HuH-7.5 (cell line): ENCODE data around the gene BCKDHB.

Experiments used
- DNase-seq: peaks from one replicate; pipeline ENCODE4 v3.0.0; 2011; ENCODE audit warnings: low spot score

The BCKDHB gene

DNA sequence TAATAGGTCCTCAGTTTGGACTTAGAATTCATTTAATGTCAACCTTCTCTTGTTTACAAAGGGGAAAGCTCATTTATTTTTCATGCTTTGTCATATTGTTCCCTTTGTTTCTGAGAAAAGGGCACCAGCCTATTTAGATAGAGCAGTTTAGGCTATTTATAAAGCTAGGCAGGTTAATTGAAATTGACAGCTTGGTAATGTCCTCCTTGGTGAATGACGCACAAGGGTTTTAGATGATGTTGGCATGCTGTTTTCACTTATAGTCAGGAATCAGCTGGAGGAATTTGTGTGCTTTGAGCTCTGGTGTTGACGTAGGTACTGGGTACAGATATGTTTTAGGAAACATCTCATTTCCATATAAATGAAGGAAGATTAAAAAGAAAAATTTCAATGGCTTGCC is 45.2 kb downstream of the BCKDHB start:
- no peak for DNase-seq

DNA sequence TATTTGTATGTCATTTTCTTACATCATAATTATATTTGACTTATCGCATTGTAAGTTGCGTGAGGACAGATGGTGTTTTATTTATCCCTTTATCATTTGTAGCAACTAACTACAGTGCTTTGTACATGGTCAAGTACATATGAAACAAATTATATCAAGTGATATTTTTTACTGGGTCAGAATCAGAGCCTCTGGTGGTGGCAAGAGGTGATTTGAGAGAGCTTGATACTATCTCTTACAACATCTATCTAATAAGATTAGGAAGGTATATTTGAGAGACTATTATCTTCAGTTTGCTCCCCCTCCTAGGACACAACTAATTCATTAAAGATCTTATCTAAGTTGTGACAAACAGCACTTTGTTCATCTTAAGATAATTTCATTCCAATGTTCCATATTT is 47.7 kb downstream of the BCKDHB start:
- no peak for DNase-seq

DNA sequence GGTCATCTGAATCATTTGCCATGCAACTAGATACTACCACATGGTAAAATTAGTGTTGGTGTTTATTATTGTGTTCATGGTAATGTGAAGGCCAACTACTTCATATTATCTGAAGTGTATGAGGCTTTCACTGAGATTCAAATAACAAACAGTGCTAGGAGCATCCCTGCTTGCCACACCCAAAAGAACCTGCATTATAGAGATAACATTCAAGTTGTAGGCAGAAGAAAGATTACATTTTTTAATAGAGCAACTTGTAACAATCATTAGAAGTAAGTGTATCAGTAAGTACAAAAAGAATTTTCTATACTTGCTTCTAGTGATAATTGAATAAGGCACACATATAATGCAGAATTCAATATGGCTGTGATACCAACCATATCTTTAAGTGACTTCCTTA is 49.8 kb downstream of the BCKDHB start:
- DNase-seq, result no peak

DNA sequence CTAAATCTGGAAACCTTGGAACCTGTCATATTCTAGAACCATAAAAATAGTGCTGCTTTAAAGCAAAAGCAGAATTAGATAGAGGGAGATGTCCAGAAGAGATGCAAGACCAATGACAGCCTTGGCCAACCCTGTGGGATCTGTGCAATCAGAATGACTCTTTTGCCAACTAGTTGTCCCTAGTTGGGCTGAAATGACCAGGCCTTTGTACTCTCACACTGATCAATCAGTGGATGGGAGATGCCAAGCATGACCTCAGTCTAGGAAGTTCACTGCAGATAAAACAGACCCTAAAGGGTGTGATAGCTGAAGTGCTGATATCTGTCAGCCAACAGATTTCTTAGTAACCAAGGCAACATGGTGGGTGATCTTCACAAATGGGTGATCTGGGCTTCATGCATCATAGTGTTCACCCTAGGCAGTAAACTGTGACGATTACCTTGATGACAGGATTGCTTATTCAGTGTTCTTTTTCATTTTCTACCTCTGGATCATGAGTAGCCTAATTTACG is 52.1 kb downstream of the BCKDHB start:
- DNase-seq, result no peak

DNA sequence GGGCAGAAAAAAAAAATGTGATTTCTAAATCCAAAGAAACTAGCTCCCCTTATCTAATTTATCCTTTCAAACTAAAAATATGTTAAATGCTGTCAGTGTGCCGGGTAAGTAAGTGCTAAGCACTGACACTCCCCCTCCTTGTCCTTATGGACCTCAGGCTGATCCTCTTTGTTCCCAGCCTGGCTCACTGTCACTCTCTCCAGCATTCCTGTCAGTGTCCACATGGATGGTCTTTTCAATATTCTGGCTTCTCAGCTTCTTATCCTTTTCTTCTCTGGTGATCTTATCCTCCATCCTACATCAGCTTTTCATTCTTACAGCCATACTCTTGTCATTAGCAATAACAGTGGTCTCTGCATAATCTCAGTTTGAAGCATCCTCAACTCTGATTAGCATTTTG is 55.0 kb downstream of the BCKDHB start:
- DNase-seq, result no peak

DNA sequence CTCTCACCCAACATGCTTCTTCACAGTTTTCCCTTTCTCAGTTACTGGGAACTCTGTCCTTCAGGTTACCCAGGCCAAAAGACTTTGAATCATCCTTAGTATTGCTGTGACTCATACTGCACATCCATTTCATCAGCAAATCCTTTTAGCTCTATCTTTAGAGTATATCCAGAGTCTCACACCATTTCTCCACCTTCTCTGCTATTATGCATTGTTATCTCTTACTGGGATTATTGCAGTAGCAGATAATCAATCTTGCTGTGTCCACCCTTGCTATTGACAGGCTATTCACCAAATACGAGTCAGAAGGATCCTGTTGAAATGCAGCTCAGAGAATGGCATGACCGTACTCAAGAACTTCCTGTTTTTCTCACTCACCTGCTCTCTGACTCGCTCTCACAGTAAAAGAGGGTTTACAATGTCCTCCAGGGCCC is 57.3 kb downstream of the BCKDHB start:
- no peak for DNase-seq

DNA sequence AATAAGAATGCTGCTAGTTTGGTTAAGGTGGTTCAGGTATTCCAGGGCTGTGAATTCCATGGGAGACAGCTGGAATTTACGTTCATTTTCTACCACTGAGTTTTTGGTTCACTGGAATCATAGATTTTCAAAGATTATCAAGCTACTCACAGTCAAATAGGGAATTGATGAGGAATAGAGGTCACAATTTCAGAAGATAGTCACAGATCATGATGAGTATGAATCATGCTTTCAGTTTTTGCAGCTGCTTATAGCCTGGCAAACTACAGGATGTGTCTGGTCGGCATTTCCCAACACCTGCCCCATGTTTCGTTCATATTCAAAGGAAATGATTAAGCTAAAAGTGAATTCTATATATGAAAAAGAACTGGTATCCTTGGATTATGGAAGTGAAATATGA is 58.7 kb downstream of the BCKDHB start:
- no peak for DNase-seq

DNA sequence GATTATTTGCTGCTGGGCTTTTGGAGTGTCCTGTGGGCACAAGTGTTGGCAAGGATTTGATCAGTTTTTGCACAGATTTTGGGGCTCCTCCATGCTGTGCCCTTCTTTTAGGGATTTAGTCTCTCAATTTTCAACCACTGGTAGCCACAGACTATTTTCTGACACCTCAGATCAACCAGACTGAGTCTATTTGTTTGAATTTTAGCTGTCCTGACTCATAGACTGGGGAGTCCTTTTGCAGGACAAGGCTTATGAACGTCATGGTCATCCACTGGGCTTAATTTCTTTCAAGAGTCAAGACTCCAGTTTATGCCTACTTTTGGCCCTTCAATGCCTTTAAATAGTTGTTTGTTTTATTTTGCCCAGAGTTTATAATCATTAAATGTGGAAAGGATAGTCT is 59.3 kb downstream of the BCKDHB start:
- DNase-seq, result no peak

DNA sequence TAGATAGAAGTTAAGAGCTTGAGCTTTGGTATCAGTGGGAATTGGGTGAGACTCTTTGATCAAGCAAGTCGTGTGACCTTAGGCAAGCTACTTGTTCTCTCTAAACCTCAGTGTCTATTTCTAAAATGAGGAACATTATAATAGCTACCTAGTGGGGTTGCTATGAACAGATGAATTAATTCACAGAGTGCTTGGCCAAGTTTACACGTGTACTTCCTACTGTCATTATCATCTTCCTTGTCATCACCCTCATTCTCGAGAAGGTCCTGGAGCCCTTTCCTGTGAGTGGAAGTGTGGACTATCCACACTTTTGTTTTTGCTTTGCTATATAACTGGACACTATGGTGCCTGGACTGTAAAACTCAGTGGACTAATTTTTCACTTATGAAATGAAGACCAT is 64.0 kb downstream of the BCKDHB start:
- DNase-seq, result no peak

DNA sequence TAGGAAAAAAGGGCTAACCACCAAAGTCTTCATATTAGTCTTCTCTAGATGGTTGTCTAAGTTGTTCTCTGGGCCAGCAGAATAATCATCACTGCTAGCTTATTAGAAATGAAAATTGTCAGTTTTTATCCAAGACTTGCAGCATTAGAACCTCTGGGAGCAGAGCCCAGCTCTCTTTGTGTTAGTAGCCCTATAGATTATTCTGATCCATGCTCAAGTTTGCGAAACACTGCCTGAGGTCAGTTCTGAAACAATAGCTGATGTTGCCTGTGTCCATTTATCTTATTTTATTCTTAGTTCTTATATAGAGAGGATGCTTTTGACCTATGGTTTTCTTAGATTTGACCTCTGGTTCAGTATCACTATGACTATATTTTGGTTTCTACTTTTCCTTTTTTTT is 66.9 kb downstream of the BCKDHB start:
- DNase-seq, result no peak

DNA sequence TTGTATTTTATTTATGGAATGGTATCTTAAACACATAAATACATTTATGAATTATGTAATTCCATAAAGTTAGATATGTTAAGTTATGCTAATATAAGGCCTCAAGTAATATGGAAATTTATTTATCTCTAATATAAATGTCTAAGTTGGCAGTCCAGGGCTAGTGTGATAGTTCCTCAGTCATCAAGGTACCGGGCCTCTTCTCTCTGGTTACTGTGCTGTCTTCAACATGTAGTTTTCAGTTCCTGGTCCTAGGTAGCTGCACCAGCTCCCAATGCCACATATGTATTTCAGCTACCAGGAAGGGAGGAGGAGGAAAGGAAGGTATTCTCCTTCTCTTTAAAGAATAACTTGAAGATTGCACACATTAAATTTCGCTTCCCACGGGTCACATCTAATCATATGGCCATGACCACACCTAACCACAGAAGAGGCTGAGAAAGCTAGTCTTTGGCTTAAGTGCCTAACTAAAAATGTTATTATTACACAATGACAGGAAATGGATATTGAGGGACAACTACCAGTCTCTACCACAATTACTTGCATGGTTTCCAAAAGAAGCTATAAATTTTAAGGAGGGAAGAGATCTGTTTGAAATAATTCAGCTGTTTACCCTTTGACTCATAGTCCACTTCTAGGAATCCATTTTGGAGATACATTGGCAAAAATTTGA is 68.6 kb downstream of the BCKDHB start:
- no peak for DNase-seq

DNA sequence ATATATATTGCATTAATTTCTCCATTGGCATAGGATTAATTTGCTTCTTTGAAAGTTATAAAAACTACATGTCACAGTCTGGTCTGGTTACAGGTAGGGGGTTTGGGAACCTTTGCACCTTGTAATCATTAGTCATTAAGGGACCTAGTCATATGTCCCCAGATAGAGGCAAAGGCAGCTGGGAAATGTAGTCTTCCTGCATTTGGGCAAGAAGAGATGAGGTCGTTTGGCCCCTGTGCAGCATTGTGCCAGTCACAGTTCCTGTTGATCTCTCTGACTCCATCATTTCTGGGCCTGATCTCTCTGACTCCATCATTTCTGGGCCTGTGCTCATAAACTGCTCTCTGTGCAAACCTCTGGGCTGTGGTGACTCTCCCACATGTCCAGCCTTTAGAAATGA is 73.2 kb downstream of the BCKDHB start:
- DNase-seq, result no peak

DNA sequence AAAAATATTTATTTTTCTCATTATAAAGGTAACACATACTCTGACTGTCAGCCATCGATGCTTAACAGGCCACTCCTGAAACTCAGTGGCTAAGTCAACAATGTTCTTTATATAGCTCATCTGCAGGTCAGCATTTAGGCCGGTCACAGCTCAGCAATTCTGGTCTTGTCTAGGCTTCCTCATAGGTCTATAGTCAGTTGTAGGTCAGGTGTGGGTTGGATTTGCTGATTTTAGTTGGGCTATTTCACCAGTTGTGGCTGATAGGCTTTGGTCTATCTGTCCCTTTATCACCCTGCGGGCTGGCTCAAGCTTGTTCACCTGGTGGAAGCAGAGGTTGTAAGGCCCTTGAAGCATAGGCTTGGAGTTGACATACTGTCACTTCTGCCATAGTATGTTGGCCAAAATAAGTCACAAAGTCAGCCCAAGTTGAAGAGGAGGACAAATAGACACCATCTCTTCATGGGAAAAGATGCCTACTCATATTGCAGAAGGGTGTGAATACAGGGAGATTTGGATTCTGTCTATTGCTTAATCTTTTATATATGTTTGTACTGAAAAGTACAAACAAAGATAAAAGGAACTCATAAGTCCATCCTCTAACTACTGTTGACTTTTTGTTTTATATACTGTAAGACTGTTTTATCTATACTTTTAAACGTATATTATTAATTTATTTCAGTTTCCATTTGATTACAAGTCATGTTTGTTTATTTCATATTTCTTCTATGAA is 75.0 kb downstream of the BCKDHB start:
- no peak for DNase-seq

DNA sequence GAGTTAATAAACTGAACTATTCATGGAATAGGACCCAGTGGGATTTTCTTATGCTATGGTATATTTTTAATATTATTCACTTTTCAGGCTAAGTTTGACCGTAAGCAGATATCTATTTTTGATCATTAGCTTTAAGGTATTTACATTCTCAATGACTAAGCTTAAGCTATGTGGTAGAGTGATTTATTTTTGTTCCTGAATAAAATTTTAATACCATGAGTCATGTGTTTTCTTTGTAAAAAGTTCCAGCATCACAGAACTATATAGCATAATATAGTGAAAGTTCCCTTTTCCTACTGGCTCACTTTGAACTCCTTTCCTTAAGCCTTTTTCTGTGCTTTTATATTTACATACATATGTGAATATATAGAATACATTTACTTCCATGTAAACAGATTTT is 75.8 kb downstream of the BCKDHB start:
- no peak for DNase-seq

DNA sequence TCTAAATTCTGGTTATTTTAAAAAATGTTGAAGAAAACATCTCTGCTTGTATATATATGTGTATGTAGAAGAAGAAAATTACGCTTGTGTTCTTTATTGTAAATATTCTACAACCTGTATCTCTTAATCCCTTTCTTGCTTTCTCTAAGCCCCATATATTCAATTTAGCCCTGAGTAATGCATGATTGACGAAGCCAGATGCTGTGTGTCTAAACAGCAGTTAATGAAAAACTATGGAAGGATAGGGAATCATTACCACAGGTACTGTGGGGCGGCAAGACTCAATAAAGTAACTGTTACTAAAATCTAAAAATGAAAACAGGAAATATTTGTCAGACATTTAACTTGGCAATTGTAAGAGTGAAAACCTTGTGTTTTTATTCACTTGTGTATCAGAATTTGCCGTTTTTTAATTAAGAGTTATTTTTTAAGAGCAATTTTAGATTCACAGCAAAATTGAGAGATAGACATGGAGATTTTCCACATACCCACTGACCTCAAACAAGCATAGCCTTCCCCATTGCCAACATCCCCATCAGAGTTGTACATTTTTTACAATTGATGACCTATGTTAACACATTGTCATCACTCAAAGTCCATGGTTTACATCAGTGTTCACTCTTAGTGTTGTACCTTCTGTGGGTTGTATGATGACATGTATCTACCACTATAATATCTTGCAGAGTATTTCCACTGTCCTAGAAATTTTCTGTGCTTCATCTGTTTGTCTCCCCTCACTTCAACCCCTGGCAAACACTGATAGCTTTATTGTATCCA is 76.7 kb downstream of the BCKDHB start:
- no peak for DNase-seq

DNA sequence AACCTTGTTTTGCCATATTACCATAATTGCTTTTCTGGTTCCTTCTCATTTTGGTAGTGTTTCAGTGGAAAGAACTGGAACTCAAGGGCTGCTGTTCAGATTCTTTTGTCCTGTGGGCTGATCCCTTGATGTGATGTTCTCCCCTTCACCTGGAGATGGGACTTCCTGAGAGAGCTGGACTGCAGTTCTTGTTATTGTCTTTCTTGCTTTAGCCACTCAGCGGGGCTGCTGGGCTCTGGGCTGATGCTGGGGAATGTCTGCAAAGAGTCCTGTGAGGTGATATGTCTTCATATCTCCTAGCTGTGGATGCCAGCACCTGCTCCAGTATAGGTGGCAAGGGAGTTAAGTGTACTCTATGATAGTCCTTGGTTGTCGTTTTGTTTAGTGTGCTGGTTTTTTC is 79.0 kb downstream of the BCKDHB start:
- no peak for DNase-seq

DNA sequence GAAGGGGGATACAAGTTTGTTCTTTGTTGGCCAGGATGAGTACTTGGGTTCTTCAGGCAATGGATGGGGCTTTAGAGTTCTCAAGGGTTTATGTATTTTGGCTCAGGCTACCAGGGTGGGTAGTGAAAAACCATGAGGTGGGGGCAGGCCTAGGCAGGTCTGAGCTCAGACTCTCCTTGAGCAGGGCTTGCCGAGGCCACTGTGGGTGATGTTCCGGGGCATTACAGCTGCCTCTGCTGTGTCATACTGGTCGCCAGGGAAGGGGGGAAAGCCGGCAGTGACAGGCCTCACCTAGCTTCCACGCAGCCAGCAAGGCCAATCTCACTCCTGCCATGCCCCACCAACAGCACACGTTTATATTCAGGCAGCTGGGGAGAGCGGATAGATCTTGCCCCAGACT is 79.6 kb downstream of the BCKDHB start:
- DNase-seq, result no peak

DNA sequence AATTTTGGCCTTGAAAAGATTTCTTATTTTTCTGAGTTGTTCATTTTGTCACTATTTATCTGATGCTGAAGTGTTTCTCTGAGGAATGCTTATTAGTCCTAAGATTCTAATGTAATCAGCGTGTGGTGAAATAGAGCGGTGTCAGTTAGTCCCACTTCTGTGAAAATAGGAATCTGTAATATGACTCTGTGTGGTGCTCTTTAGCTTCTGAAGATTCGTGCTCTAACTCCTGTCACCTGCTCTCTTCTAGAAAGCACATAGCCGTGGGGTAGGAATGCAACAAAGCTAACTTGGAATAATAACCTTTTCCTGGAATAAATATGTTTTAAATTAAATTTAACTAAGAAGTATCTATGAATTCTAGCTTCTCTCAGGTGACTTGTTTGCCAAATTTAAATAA is 90.4 kb downstream of the BCKDHB start:
- DNase-seq, result no peak

DNA sequence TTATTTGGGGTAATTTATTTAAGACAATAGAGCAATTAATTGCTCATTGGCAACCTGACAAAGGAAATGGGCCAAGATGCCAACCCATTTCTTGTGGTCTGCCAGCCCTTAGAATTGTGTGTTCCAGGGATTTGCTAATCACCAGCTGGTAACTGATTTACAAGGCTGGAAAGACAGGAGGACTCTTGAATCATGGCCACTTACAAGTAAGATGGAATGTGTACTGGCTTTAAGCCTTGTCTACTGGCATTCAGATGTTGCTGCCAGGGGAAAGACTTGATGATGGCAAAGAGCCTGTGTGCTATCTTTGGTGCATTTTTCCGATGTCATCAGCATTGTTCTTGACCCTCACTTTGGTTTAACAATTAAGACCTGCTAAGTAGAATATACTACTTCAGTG is 91.0 kb downstream of the BCKDHB start:
- no peak for DNase-seq

DNA sequence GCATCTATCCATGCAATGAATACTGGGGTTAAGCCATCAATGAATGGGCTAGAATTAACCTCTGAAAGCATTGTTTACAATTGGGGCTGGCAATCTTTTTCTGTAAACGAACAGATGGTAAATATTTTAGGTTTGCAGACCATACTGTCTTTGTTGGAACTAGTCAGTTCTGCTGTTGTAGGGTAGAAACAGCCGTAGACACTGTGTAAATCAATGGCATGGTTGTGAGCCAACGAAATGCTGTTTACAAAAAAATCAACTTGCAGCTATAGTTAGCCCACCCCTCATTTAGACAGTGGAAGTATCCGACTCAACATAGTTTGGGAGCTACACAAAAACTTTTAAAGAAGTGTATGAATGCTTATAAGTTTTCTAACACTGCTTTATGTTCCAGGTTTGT is 91.5 kb downstream of the BCKDHB start:
- no peak for DNase-seq

DNA sequence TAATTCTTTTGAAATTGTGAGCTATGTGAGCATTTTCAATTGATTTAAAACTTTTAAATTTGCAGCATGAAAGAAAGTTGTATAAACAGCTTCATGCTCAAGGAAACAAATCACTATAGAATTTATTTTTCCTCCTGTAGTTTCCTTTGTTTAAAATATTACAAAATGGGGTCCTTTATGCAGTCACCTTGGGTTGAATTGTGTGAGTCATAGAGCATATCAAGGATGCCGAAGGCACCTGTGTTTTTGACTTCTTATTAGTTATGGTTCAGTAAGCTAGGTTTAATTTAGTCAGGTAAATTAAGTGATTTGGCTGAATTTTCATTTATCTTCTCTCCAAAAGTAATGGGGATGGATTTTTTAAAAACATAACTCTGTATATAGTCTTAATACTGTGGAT is 96.8 kb downstream of the BCKDHB start:
- DNase-seq, result no peak

DNA sequence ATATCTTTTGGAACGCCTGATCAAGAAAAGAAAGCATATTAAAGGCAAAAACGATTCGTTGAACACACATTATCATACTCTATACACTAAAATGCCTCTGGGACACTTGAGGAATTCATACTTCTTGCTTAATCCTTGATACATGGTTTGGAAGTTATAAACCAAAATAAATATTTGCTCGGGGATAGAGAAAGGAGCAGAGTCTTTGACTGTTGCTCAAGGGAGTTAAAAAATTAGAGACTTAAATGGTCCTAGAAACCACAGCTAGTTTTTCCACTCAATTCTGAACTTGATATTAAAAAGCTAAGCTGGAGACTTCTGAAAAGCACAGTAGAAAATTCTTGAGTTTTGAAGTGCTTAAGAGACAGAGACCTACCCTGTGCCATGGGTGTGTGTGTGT is 98.9 kb downstream of the BCKDHB start:
- no peak for DNase-seq

DNA sequence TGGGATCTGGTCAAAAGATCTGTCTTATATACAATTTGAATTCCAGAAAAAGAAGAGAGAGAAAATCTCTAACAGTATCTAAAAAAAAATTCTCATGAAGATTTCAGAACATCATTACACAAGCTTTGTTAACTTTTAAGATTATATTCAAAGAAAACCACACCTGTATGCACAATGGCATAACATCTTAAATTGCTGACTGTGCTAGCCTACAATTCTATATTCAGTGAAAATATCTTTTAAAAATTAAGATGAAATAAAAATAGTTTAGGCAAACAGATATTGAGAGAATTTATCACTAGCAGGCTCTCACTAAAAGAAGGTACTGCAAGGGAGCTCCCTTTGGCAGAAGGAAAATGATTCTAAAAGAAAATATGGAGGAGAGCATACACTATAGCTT is 100.3 kb downstream of the BCKDHB start:
- DNase-seq, result no peak
